Mesendoderm (in vitro differentiated cells): ENCODE measurements around the gene PDZD8.

ENCODE experiments used
- DNase-seq: peaks from one replicate; pipeline ENCODE4 v3.0.0; 2013
- H2AK5ac ChIP-seq: 2 replicates; pipeline ENCODE4 v1.6.1; 2013; ENCODE audit warnings: low read length, inconsistent platforms
- H2BK120ac ChIP-seq: 2 replicates; pipeline ENCODE4 v1.6.1; 2013; ENCODE audit warnings: low read depth, mild to moderate bottlenecking, low read length, moderate library complexity, mixed read lengths
- H2BK15ac ChIP-seq: replicated peaks from 2 replicates; pipeline ENCODE4 v1.6.1; 2013; ENCODE audit warnings: low read depth, mild to moderate bottlenecking, moderate library complexity
- H2BK5ac ChIP-seq: 2 replicates; pipeline ENCODE4 v1.6.1; 2013; ENCODE audit warnings: low read length, inconsistent platforms
- H3K18ac ChIP-seq: 2 replicates; pipeline ENCODE4 v1.6.1; 2013; ENCODE audit warnings: mild to moderate bottlenecking, low read length, mixed read lengths
- H3K23ac ChIP-seq: one replicate; pipeline ENCODE4 v1.6.1; 2013; ENCODE audit warnings: low read length
- H3K27ac ChIP-seq: 2 replicates; pipeline ENCODE4 v1.5.1; 2013; ENCODE audit warnings: low read depth, mild to moderate bottlenecking, inconsistent platforms, low read length, moderate library complexity
- H3K27me3 ChIP-seq: 2 replicates; pipeline ENCODE4 v1.6.1; 2013; ENCODE audit warnings: low read length, control low read depth, mild to moderate bottlenecking, inconsistent platforms; ENCODE audit not compliant: insufficient read depth, poor library complexity
- H3K36me3 ChIP-seq: 2 replicates; pipeline ENCODE4 v1.6.1; 2013; ENCODE audit warnings: low read length, inconsistent platforms; ENCODE audit not compliant: control insufficient read depth, insufficient read depth
- H3K4ac ChIP-seq: one replicate; pipeline ENCODE4 v1.6.1; 2013; ENCODE audit warnings: low read depth, mild to moderate bottlenecking, low read length, moderate library complexity
- H3K4me1 ChIP-seq: 2 replicates; pipeline ENCODE4 v1.6.1; 2013; ENCODE audit warnings: low read depth, low read length, inconsistent platforms; ENCODE audit not compliant: control insufficient read depth
- H3K4me2 ChIP-seq: 2 replicates; pipeline ENCODE4 v1.6.1; 2013; ENCODE audit warnings: low read length
- H3K4me3 ChIP-seq: 2 replicates; pipeline ENCODE4 v1.5.1; 2013; ENCODE audit warnings: mild to moderate bottlenecking, low read length
- H3K56ac ChIP-seq: one replicate; pipeline ENCODE4 v1.6.1; 2013; ENCODE audit warnings: low read length
- H3K79me1 ChIP-seq: 2 replicates; pipeline ENCODE4 v1.6.1; 2013; ENCODE audit warnings: low read length, inconsistent platforms
- H3K79me2 ChIP-seq: 2 replicates; pipeline ENCODE4 v1.6.1; 2013; ENCODE audit warnings: mild to moderate bottlenecking, low read length; ENCODE audit not compliant: control insufficient read depth, insufficient read depth
- H3K9ac ChIP-seq: 2 replicates; pipeline ENCODE4 v1.6.1; 2013; ENCODE audit warnings: low read length, inconsistent platforms
- H4K5ac ChIP-seq: one replicate; pipeline ENCODE4 v1.6.1; 2013; ENCODE audit warnings: low read length
- H4K8ac ChIP-seq: one replicate; pipeline ENCODE4 v1.6.1; 2013; ENCODE audit warnings: low read depth, mild to moderate bottlenecking, control low read depth, low read length, moderate library complexity
- WGBS: extraction: QIAGEN DNeasy Blood & Tissue Kit; methylation state at CpG from one replicate; pipeline ENCODE4 v1.1.7; 2013; ENCODE audit warnings: low lambda C conversion rate, missing lambda C conversion rate; ENCODE audit not compliant: insufficient coverage; ENCODE audit errors: extremely low coverage; 5-methylcytosine and 5-hydroxymethylcytosine counted together

The PDZD8 gene

GRCh38 chr10:117367718-117368117 is 7.5 kb downstream of the PDZD8 start:
- DNase-seq = no peak
- no CpG with 5 or more reads among the region's 5 CpGs for WGBS
- no peak overlapping the region for H3K27ac ChIP-seq
- no peak overlapping the region for H4K8ac ChIP-seq
- H3K18ac ChIP-seq = no peak overlapping the region
- no peaks in the 10 kb centered on the region for H3K4me1 ChIP-seq
- no peak overlapping the region for H2AK5ac ChIP-seq
- no peak overlapping the region for H2BK15ac ChIP-seq
- H2BK5ac ChIP-seq = no peak overlapping the region
- H3K9ac ChIP-seq = no peak overlapping the region
- H2BK120ac ChIP-seq = no peak overlapping the region
- H3K4me2 ChIP-seq = no peak overlapping the region
- H3K36me3 ChIP-seq = no peaks in the 10 kb centered on the region
- H3K4me3 ChIP-seq = no peak overlapping the region
- peaks cover 45% of the 10 kb centered on the region for H3K79me2 ChIP-seq
- no peak overlapping the region for H3K56ac ChIP-seq
- no peak overlapping the region for H4K5ac ChIP-seq
- H3K27me3 ChIP-seq = no peaks in the 10 kb centered on the region
- no peak overlapping the region for H3K4ac ChIP-seq
- H3K79me1 ChIP-seq = peaks cover 12% of the 10 kb centered on the region
- no peak overlapping the region for H3K23ac ChIP-seq

- no peak overlapping the region for H3K4ac ChIP-seq
- H3K9ac ChIP-seq = no peak overlapping the region
- H3K79me1 ChIP-seq = peaks cover 10% of the 10 kb centered on the region
- no peak for DNase-seq
- H3K79me2 ChIP-seq = peaks cover 41% of the 10 kb centered on the region
- no peaks in the 10 kb centered on the region for H3K27me3 ChIP-seq
- no peak overlapping the region for H3K23ac ChIP-seq
- no peak overlapping the region for H2BK120ac ChIP-seq
- no peaks in the 10 kb centered on the region for H3K4me1 ChIP-seq
- H2BK15ac ChIP-seq = no peak overlapping the region
- no peak overlapping the region for H2AK5ac ChIP-seq
- no peak overlapping the region for H3K27ac ChIP-seq
- H4K8ac ChIP-seq = no peak overlapping the region
- H3K4me3 ChIP-seq = no peak overlapping the region
- no peak overlapping the region for H4K5ac ChIP-seq
- no CpG with 5 or more reads among the region's 4 CpGs for WGBS
- no peak overlapping the region for H3K18ac ChIP-seq
- H2BK5ac ChIP-seq = no peak overlapping the region
- H3K4me2 ChIP-seq = no peak overlapping the region
- H3K36me3 ChIP-seq = no peaks in the 10 kb centered on the region
- H3K56ac ChIP-seq = no peak overlapping the region
Observed at GRCh38 chr10:117366741-117367140, 8.5 kb downstream of the PDZD8 start.

- Histone ChIP-seq H3K27ac (no peak overlapping the region), H3K56ac (no peak overlapping the region), H4K8ac (no peak overlapping the region), H3K4me2 (no peak overlapping the region), H3K4me3 (no peak overlapping the region), H3K18ac (no peak overlapping the region), H3K9ac (no peak overlapping the region), H2BK5ac (no peak overlapping the region), H3K4ac (no peak overlapping the region), H2BK15ac (no peak overlapping the region), H3K27me3 (no peaks in the 10 kb centered on the region), H4K5ac (no peak overlapping the region), H2AK5ac (no peak overlapping the region), H2BK120ac (no peak overlapping the region), H3K79me1 (peaks cover 10% of the 10 kb centered on the region), H3K79me2 (peaks cover 38% of the 10 kb centered on the region), H3K36me3 (no peaks in the 10 kb centered on the region), H3K23ac (no peak overlapping the region), H3K4me1 (no peaks in the 10 kb centered on the region)
- DNase-seq = no peak
- whole genome bisulfite sequencing = no CpG with 5 or more reads among the region's 2 CpGs
Observed at GRCh38 chr10:117365612-117366011, 9.6 kb downstream of the PDZD8 start.

- peaks cover 32% of the 10 kb centered on the region for H3K79me2 ChIP-seq
- H3K4ac ChIP-seq = no peak overlapping the region
- H2BK5ac ChIP-seq = no peak overlapping the region
- H3K27me3 ChIP-seq = no peaks in the 10 kb centered on the region
- H3K18ac ChIP-seq = no peak overlapping the region
- H3K4me1 ChIP-seq = no peaks in the 10 kb centered on the region
- no CpG with 5 or more reads among the region's 6 CpGs for WGBS
- H2AK5ac ChIP-seq = no peak overlapping the region
- peaks cover 7% of the 10 kb centered on the region for H3K79me1 ChIP-seq
- H2BK120ac ChIP-seq = no peak overlapping the region
- no peak overlapping the region for H3K27ac ChIP-seq
- H3K23ac ChIP-seq = no peak overlapping the region
- no peak overlapping the region for H3K4me3 ChIP-seq
- peak; percentile 40 for DNase-seq
- no peak overlapping the region for H3K56ac ChIP-seq
- H2BK15ac ChIP-seq = no peak overlapping the region
- no peak overlapping the region for H4K8ac ChIP-seq
- H3K9ac ChIP-seq = no peak overlapping the region
- no peak overlapping the region for H3K4me2 ChIP-seq
- H3K36me3 ChIP-seq = no peaks in the 10 kb centered on the region
- no peak overlapping the region for H4K5ac ChIP-seq
Observed at GRCh38 chr10:117364110-117364960, 10.9 kb downstream of the PDZD8 start.

GRCh38 chr10:117363028-117363427 is 12.2 kb downstream of the PDZD8 start:
- Histone ChIP-seq H3K36me3 (no peaks in the 10 kb centered on the region), H4K8ac (no peak overlapping the region), H3K18ac (no peak overlapping the region), H3K27me3 (no peaks in the 10 kb centered on the region), H2BK120ac (no peak overlapping the region), H2BK15ac (no peak overlapping the region), H3K23ac (no peak overlapping the region), H3K4me2 (no peak overlapping the region), H3K4me3 (no peak overlapping the region), H3K4me1 (no peaks in the 10 kb centered on the region), H4K5ac (no peak overlapping the region), H3K79me2 (peaks cover 28% of the 10 kb centered on the region), H2AK5ac (no peak overlapping the region), H2BK5ac (no peak overlapping the region), H3K56ac (no peak overlapping the region), H3K4ac (no peak overlapping the region), H3K9ac (no peak overlapping the region), H3K27ac (no peak overlapping the region), H3K79me1 (peaks cover 7% of the 10 kb centered on the region)
- no CpG with 5 or more reads among the region's 2 CpGs for WGBS
- DNase-seq = no peak

GRCh38 chr10:117362313-117362712 is 12.9 kb downstream of the PDZD8 start:
- H3K9ac ChIP-seq = no peak overlapping the region
- no peak overlapping the region for H2BK120ac ChIP-seq
- H3K27ac ChIP-seq = no peak overlapping the region
- DNase-seq = no peak
- H3K4ac ChIP-seq = no peak overlapping the region
- H4K8ac ChIP-seq = no peak overlapping the region
- H2BK5ac ChIP-seq = no peak overlapping the region
- H3K18ac ChIP-seq = no peak overlapping the region
- H3K4me2 ChIP-seq = no peak overlapping the region
- peaks cover 5% of the 10 kb centered on the region for H3K79me1 ChIP-seq
- H3K23ac ChIP-seq = no peak overlapping the region
- H3K27me3 ChIP-seq = no peaks in the 10 kb centered on the region
- H2BK15ac ChIP-seq = no peak overlapping the region
- H3K56ac ChIP-seq = no peak overlapping the region
- H3K36me3 ChIP-seq = no peaks in the 10 kb centered on the region
- H3K4me1 ChIP-seq = no peaks in the 10 kb centered on the region
- no peak overlapping the region for H2AK5ac ChIP-seq
- H3K4me3 ChIP-seq = no peak overlapping the region
- no peak overlapping the region for H4K5ac ChIP-seq
- H3K79me2 ChIP-seq = peaks cover 24% of the 10 kb centered on the region
